ENCODE measurements around the gene KRTAP21-2. TPM values are rescaled to one million over a fixed set of nuclear protein-coding genes. Genes with fewer than 3 reads are reported as not detected.

KRTAP21-2 gene
- not detected in 2 replicates for total RNA-seq

GRCh38 chr21:30747159-30747558 lies at the start of gene KRTAP21-2:
Gene KRTAP21-2, minus strand, starts transcription at chr21:30747259. Its CDS starts 57 bp downstream, at chr21:30747202.
- no peak for TF ChIP-seq CTCF (IDR thresholded peaks at IDR 0.05; ENCODE audit: insufficient read depth, low read length, poor library complexity, severe bottlenecking)
- no peak for DNase-seq (ENCODE audit: low read depth)
- Histone ChIP-seq H3K4me3 (ENCODE audit: low read depth, low read length) (no peak within 1 kb of the TSS), H3K27me3 (ENCODE audit: control insufficient read depth, insufficient read depth, low read length) (no peaks in the 10 kb centered on the region), H3K36me3 (ENCODE audit: control insufficient read depth, insufficient read depth, low read length) (no peaks in the 10 kb centered on the region)

- no peak overlapping the region for H3K4me3 ChIP-seq (ENCODE audit: low read depth, low read length)
- no peak for TF ChIP-seq CTCF (IDR thresholded peaks at IDR 0.05; ENCODE audit: insufficient read depth, low read length, poor library complexity, severe bottlenecking)
- no peaks in the 10 kb centered on the region for H3K27me3 ChIP-seq (ENCODE audit: control insufficient read depth, insufficient read depth, low read length)
- H3K36me3 ChIP-seq (ENCODE audit: control insufficient read depth, insufficient read depth, low read length) = no peaks in the 10 kb centered on the region
- no peak for DNase-seq (ENCODE audit: low read depth)
These were observed 46.7 kb upstream of the KRTAP21-2 start for GRCh38 chr21:30793581-30794314.

- no peak for DNase-seq (ENCODE audit: low read depth)
- no peaks in the 10 kb centered on the region for H3K36me3 ChIP-seq (ENCODE audit: control insufficient read depth, insufficient read depth, low read length)
- no peak for TF ChIP-seq CTCF (IDR thresholded peaks at IDR 0.05; ENCODE audit: insufficient read depth, low read length, poor library complexity, severe bottlenecking)
- H3K4me3 ChIP-seq (ENCODE audit: low read depth, low read length) = no peak overlapping the region
- H3K27me3 ChIP-seq (ENCODE audit: control insufficient read depth, insufficient read depth, low read length) = no peaks in the 10 kb centered on the region
These were observed 32.2 kb upstream of the KRTAP21-2 start for GRCh38 chr21:30779249-30779648.

GRCh38 chr21:30769724-30770431 lies 22.8 kb upstream of the KRTAP21-2 start:
- no peak for TF ChIP-seq CTCF (IDR thresholded peaks at IDR 0.05; ENCODE audit: insufficient read depth, low read length, poor library complexity, severe bottlenecking)
- Histone ChIP-seq H3K27me3 (ENCODE audit: control insufficient read depth, insufficient read depth, low read length) (no peaks in the 10 kb centered on the region), H3K36me3 (ENCODE audit: control insufficient read depth, insufficient read depth, low read length) (no peaks in the 10 kb centered on the region), H3K4me3 (ENCODE audit: low read depth, low read length) (no peak overlapping the region)
- no peak for DNase-seq (ENCODE audit: low read depth)

GRCh38 chr21:30760776-30761175 lies 13.7 kb upstream of the KRTAP21-2 start:
- DNase-seq (ENCODE audit: low read depth) = no peak
- Histone ChIP-seq H3K27me3 (ENCODE audit: control insufficient read depth, insufficient read depth, low read length) (no peaks in the 10 kb centered on the region), H3K36me3 (ENCODE audit: control insufficient read depth, insufficient read depth, low read length) (no peaks in the 10 kb centered on the region), H3K4me3 (ENCODE audit: low read depth, low read length) (no peak overlapping the region)
- no peak for TF ChIP-seq CTCF (IDR thresholded peaks at IDR 0.05; ENCODE audit: insufficient read depth, low read length, poor library complexity, severe bottlenecking)
